Measurements from ENCODE around the gene CREB5.

CREB5 gene

GRCh38 chr7:28619256-28619655 is 206.9 kb downstream of the CREB5 start:
- DNase-seq: no peak

- DNase-seq: no peak
These were observed 209.1 kb downstream of the CREB5 start for GRCh38 chr7:28621369-28621841.

DNA sequence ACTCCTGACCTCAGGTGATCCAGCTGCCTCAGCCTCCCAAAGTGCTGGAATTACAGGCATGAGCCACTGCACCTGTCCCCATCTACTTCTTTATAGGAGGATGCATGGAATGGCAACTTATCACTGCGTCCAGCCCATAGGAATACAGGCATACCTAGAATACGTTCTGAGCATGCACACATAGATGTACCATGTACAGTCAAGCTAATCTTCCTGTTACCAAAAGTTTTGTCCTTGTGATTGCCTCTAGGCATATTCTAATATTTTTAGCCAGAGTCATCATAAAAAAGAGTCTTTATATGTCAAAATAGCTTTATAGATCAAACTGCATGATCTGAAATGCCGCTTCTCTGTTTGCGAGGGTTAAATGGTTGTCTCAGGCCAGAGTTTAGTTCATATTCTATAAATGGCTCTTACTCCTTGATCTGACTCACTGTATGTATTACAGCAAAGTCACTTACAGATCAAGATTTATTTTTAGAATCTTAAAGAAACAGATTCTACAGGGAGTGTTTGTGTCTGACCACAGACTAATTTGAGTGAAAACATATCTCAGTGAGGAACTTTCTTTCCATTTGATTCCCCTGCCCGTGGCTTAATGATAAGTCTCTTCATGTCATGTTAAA is 210.9 kb downstream of the CREB5 start:
- no peak for DNase-seq

- DNase-seq: peak; percentile 34
These were observed 211.5 kb downstream of the CREB5 start for GRCh38 chr7:28623863-28624262.

DNA sequence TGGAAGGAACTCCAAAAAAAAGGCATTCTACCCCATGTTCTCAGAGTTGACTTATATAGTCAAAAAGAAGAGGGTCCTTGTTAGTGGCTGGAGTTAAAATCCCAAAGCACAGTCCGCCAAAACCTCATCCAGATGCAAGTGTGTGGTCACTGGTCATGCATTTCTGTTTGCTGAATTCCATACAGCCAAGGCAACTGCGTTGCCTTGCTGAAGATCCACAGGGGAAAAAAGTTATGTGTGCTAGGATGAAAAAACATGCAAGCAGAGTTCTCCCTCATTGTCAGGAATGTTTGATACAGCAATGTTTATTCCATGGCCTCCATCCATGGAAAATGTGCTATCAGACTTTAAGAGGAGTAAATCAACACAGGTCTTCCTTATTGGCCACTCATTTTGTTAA is 213.1 kb downstream of the CREB5 start:
- no peak for DNase-seq

- DNase-seq: no peak
These were observed 213.9 kb downstream of the CREB5 start for GRCh38 chr7:28626221-28626620.

GRCh38 chr7:28626624-28627262 is 214.4 kb downstream of the CREB5 start:
- DNase-seq: no peak

DNA sequence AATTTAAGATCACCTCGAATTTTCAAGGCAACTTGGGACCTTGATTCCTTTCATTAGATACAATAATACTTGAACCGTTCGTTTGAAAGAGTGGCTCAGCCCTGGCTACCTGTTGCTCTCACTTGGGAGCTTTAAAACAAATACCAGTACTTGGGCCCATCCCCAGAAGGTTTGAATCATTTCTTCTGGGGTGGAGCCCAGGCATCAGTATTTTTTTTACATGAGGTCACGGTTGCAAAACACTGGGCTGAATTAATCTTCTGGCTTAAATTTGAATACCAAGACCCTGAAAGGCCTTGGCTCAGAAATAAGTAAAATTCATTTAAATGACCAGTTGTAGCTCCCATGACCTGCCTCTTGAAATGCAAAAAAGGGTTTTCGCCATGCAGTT is 214.9 kb downstream of the CREB5 start:
- no peak for DNase-seq

GRCh38 chr7:28627896-28628295 is 215.6 kb downstream of the CREB5 start:
- DNase-seq: no peak

DNA sequence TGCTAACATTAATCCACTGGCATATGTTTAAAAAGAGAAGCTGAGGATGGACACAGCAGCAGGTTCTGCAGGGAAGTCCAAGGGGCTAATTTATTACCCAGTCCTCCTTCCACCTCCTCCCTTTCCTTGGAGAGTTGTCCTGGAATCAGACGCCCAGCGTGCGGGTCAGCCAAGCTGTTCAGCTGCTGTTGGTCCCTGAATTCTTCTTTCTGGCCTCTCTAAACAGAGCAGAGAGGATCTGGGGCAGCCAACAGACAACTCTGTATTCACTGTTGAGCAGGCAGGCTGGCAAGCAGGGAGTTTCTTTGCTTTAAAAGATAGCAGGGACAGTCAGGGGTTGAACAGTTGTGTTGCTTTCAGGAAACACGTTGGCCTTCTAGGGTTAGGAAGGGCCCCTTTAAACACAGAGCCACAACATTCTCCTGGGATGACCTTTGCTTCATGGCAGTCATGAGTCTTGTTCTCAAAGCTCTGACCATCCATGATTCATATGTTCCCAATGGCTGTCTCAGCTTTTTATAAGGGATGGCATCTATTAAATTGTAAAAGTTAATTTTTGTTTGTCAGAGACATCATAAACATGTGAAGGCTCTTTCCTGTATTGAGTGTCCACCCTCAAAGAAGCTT is 217.0 kb downstream of the CREB5 start:
- no peak for DNase-seq

- no peak for DNase-seq
These were observed 218.0 kb downstream of the CREB5 start for GRCh38 chr7:28630350-28630749.

DNA sequence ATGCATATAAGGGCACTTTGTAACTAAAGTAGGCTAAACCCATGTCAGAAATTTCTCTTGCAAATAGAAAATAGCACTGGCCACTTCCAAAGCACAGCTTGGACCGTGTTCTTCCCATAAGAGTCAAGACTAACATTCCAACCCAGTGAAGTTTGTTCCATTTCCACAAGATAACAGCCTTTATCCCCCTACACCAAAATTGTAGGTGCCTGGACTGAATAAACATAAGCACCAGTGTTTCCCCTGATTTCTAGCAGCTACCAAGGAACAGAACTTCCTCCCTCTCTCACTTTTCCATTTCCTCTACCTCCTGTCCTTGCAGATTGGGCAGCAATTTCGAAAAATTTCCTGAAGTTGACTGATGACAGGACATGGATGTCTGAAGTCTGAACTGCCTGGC is 219.7 kb downstream of the CREB5 start:
- no peak for DNase-seq

- DNase-seq: no peak
These were observed 226.6 kb downstream of the CREB5 start for GRCh38 chr7:28638914-28639313.

DNA sequence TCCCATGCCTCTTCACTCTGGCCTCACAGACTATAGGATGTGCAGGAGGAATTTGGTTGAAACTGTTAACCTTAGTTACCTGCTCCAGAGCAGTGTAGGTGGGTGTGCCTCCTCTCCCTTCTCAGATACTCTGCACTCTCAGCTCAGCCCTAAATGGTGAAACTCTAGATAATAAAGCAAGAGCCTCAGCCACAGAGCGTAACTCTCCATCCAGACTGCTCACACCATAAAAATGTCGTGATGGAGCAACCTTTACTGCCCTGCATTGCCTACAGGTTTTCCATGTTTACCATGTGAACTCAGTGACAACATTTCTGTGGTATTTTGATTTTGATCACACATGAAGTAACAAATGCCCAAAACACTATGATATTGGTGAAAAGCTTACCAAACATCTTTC is 227.7 kb downstream of the CREB5 start:
- no peak for DNase-seq

- peak; percentile 70 for DNase-seq
These were observed 229.6 kb downstream of the CREB5 start for GRCh38 chr7:28641752-28642545.

DNA sequence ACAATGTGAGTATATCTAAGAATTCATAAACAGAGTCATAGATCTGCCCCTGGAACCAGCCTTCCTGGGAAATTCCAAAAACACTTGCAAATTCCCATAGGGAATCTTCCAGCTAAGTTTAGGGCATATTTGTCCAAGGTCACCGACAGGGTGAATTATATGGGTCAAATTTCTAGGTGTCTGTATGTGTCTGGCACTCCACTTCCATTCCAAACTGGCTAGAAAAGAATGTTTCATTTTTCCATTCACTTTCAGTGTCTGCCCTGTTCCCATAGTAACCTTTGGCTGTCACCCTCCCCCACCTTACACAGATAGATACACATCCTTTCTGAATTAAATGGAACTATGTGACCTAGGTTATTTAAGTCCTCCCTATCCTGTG is 230.9 kb downstream of the CREB5 start:
- DNase-seq: no peak

DNA sequence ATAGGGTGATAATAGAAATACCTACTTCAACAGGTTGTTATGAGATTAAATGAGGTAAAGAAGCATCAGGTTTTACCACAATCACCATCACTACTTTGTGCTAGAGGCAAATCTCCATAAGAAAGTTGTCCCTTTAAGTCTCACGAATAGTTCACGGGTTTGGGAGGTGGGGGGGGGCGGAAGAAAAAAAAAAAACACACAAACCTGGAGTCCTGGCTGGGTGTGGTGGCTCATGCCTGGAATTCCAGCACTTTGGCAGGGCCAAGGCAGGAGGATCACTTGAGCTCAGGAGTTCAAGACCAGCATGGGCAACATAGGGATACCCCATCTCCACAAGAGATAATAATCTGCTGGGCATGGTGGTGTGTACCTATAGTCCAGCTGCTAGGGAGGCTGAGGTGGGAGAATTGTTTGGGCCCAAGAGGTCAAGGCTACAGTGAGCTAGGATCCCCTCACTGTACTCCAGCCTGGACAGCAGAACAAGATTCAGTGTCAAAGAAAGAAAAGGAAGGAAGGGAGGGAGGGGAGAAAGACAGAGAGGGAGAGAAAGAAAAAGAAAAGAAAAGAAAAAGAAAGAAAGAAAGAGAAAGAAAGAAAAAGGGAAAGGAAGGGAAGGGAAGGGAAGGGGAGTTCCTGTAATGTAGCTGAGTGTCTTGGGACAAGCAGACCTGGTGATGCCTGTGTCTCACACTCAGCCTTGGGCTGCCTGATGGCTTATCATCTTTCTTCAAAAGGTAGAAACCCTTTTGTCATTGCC is 231.4 kb downstream of the CREB5 start:
- no peak for DNase-seq

GRCh38 chr7:28645866-28646265 is 233.5 kb downstream of the CREB5 start:
- no peak for DNase-seq

DNA sequence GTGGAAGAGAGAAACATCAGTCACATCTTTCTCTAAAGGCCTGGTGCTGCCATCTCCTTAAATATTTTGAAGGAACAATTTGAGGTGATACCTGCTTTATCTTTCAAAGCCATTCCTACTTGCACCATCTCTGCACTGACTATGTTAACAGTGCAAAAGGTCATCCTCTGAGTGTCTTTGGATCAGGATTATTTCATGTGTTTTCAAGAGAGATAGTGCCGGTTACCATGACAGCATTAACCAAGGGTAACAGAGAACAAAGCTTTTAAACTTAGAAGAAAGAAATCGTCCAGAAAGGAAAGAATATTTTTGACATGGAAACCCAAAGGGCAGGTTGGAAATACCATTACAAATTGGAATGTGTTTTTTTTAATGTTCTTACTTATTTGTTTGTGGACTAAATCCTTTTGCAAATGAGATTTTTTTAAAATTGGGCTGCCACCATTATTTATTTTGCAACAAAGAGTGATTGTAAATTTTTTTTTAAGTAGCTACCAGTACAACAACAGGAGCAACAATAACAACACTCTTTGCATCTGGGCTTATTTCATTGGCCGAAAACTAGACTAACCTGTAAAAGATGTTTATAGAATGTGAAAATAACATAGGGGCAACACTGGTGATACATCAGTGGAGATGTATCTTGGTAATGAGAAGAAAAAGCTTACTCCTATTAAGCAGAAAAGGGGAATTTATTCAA is 234.2 kb downstream of the CREB5 start:
- no peak for DNase-seq

- no peak for DNase-seq
These were observed 234.7 kb downstream of the CREB5 start for GRCh38 chr7:28647076-28647421.

GRCh38 chr7:28649189-28649588 is 236.9 kb downstream of the CREB5 start:
- no peak for DNase-seq

- no peak for DNase-seq
These were observed 237.5 kb downstream of the CREB5 start for GRCh38 chr7:28649811-28650210.
